IPS-18c (cell line): Measurements from ENCODE around the gene GSTT4.
"Not testable (repeated sequence)": the region's sequence is repeated elsewhere in the genome, so short reads cannot be mapped to it uniquely, and the experiment has no call there.

Experiments used
- H3K4me3 ChIP-seq: 2 replicates; pipeline ENCODE4 v1.7.0; 2013; ENCODE audit warnings: low read depth, mild to moderate bottlenecking, low read length, moderate library complexity; ENCODE audit not compliant: insufficient read depth
- H3K9me3 ChIP-seq: one replicate; pipeline ENCODE4 v1.6.1; 2013; ENCODE audit warnings: mild to moderate bottlenecking, low read length, moderate library complexity; ENCODE audit not compliant: control insufficient read depth, insufficient read depth

The GSTT4 gene

DNA sequence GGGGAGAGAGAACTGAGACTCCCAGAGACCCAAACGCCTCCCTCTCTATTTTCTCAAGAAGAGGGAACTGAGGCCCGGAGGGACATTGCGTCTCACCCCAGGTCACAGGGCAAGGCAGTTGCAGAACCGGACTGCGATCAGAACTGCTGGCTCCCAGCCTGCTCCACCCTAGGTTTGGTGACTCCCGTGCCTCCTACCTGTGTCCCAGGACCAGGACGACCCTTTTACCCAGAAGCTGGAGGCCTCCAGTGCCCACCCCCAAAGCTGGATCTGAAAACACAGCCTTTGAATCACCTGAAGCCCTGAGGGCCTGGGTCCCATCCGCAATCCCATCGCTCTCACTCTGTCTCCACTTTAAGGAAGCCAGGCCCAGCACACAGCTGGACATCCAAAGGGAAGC lies 1.4 kb downstream of the GSTT4 start:
- no peak overlapping the region for H3K4me3 ChIP-seq
- no peaks in the 10 kb centered on the region for H3K9me3 ChIP-seq

DNA sequence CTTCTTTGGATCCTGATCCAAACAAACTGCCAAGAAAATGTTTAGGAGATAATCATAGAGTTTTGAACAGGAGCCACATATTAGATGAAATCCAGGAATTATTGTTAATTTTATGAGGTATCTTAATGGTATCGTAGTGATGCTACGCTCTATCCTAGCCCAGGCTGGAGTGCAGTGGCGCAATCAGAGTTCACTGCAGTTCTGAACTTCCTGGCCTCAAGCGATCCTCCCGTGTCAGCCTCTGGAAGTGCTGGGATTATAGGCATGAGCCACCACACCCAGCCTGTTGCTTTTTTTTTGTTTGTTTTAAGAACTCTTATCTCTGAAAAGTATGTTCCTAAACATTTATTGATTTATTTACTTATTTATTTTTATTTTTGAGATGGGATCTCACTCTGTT lies 2.4 kb downstream of the GSTT4 start:
- no peak overlapping the region for H3K4me3 ChIP-seq
- H3K9me3 ChIP-seq: no peaks in the 10 kb centered on the region

DNA sequence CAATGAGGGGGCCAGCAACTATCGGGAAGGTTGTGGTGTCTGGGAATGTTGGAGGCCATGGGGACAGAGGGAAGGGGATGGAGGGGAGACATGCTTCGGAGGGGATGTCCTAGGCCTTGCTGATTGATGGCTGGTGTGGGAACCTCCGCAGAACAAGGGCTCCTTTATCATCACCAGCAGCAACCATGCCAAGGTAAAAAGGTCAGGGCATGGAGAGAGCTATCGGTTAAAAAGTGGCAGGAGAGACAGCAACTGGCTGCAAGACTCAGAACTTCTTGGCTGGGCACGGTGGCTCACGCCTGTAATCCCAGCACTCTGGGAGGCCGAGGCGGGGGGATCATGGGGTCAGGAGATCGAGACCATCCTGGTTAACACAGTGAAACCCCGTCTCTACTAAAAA lies 3.0 kb downstream of the GSTT4 start:
- no peaks in the 10 kb centered on the region for H3K9me3 ChIP-seq
- H3K4me3 ChIP-seq: no peak overlapping the region

DNA sequence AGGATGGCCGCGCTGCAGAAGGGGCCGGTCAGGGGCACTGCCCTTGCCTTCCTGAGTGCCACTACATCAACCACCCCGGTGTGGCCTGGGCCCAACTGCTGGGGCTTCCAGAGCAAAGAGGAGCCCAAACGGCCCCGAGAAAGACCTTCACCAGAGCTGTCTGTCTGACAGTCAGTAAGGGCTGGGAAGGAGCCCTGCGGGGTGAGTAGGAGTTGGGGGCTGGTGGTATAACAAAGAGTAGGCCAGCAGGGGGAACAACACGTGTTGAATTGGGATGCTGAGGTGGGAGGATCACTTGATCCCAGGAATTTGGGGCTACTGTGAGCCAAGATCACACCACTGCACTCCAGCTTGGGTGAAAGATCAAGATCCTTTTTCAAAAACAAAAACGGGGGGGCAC lies 3.9 kb downstream of the GSTT4 start:
- Histone ChIP-seq H3K9me3 (no peaks in the 10 kb centered on the region), H3K4me3 (no peak overlapping the region)

DNA sequence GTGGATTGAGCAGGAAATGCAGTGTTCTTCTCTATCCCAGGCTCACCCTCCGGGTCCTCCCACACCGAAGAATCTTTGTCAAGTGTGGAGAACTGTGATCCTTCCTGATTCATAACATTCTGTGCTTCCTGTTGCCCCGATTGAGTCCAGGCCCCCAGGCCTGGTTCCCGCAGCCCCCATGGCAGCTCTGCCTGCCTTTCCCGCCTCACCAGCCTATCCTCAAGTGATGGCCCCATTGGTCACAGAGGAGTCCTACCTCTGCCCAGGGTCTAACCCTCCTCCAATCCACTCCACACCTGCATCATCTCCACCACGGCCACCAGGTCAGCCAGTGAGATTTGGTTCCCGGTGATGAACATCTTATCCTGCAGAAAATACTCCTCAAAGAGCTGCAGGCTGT lies 5.5 kb downstream of the GSTT4 start:
- not testable (repeated sequence) for H3K9me3 ChIP-seq, H3K4me3 ChIP-seq

DNA sequence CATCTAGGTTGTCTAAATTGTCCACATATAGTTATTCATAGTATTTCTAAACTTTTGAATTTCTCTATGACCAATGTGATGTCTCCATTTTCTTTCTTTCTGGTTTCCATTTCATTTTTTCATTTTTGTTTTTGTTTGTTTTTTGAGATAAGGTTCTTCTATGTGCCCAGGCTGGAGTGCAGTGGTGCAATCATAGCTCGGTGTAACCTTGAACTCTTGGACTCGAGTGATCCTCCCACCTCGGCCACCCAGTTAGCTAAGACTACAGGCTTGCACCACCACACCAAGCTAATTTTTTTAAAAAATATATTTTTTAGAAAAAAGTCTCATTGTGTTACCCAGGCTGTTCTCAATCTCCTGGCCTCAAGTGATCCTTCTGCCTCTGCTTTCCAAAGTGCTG lies 8.2 kb downstream of the GSTT4 start:
- Histone ChIP-seq H3K4me3 (no peak overlapping the region), H3K9me3 (no peaks in the 10 kb centered on the region)

DNA sequence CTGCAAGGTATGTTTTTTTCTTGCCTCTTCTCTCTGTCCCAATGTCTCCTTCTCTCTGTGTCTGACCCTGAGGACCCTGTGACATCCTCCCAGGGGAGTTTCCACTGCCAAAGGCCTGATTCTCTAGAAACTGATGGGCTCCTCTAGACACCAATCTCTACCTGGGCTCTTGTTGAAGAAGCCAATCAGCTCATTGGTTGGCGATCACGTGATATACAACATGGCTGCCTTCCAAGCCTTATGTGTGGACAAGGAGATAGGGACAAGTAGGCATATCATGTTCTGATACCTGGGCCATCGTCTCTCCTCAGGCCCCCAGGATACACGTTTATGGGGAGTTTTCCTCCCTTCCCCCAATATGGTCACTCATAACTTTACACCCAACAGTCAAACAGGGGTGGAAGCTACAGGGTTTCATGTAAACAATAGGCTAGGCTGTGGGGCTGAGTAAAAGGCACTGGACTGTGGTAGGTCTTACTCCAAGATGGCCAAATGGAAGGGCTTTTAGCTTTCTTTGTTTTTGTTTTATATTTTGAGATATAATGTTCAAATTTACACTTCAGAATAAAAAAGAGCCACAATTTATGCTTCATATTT lies 11.6 kb downstream of the GSTT4 start:
- H3K9me3 ChIP-seq, H3K4me3 ChIP-seq: not testable (repeated sequence)

DNA sequence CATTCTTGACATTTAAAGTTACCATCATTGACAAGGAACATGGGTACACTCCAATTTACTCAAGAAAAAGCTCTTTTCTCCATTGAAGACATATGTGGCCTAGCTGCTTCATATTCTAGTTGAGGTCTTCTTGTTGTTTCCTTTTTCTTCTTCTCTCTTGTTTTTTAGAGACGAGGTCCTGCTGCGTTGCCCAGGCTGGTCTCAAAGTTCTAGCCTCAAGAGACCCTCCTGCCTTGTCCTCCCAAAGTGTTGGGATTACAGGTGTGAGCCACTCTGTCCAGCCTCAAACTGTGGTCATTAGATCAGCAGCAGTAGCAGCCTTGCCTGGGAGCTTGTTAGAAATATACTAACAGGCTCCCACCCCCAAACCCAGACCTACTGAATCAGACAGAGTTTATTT lies 12.2 kb downstream of the GSTT4 start:
- H3K4me3 ChIP-seq, H3K9me3 ChIP-seq: not testable (repeated sequence)

DNA sequence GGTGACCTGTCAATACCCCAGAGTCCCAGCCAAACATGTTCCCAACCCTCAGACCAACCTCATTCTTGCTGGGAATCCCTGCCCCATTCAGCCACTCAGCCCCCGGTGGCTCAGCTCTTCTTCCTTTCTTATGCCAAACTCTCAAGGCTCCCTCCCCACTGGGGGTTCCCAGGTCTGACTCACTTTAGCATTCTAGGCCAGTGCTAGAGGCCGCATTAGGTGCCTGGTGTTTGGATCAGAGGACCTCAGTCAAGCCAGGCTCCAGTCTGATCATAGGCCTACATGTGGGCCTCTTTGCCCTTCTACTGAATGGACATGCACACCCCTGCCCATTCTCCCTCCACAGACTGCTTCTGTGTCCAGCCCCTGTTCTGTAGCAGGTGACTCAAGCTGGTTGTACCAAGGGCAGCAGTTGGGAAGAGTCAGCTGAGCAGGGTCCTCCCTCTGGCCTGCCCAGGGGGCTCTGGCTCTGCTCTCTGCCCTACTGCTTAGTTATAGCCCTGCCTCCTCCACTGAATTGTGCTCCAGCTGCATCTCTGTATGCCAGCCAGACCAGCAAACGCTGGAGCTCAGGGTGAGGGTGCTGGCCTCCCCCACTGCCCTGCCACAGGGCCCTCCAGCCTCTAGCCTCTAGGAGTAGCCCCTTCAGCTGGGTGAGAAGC lies 15.5 kb downstream of the GSTT4 start:
- not testable (repeated sequence) for H3K4me3 ChIP-seq, H3K9me3 ChIP-seq

DNA sequence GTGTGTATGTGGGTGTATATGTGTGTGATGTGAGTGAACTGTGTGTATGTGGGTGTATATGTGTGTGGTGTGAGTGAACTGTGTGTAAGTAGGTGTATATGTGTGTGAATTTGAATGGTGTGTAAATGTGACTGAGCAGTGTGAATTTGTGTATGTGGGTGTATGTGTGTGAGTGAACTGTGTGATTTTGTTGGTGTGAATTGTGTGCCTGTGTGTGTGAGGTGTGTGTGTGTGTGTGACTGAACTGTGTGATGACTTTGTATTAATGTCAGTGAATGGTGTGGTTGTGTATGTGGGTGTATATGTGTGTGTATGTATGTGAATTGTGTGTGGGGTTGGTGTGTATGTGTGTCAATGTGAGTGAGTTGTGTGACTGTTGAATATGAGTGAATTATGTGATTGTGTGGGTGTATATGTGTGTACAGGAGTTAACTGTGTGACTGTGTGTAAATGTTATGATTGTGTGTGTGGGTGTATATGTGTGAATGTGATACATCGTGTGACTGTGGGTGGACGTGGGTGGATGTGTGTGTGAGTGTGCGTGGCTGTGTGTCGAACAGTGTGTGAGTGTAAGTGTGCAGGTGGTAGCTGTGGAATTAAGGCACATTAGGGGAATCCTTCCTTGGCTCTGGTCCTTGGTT lies 18.6 kb downstream of the GSTT4 start:
- H3K9me3 ChIP-seq, H3K4me3 ChIP-seq: not testable (repeated sequence)

DNA sequence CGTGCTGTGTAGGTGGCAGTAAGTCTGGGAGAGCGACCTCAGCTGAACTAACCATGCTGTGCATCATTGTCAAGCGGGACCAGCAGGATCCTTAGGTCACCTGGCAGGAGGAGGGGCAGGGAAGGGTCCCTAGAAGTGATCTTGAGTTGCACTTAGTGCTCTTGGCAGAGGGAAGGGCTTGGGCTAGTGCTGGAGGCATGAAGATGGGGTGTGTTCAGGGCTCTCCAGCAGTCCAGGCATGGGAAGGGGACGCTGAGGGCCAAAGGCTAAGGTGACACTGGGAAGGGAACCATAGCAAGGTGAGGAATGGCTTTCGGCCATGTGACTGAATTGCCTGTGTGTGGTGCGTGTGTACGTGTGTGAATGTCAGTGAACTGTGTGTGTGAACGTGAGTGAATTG lies 19.2 kb downstream of the GSTT4 start:
- H3K9me3 ChIP-seq, H3K4me3 ChIP-seq: not testable (repeated sequence)

DNA sequence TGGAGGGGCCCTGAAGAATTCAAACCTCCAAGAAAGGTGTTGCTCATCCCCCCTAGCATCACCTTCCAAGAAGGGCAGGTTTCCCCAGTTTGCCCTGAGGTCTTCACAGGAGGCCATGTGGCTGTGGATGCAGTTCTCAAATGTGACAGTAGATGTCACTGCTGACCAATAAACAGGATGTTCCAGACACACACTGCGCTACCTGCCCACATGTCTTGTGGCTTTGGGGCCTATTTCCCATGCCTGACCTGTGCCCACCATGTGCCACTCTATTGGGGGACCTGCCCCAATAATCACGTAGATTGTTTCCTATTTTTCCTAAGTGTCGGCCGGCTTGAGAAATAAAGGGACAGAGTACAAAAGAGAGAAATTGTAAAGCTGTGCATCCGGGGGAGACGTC lies 20.8 kb downstream of the GSTT4 start:
- Histone ChIP-seq H3K4me3 (no peak overlapping the region), H3K9me3 (no peaks in the 10 kb centered on the region)

DNA sequence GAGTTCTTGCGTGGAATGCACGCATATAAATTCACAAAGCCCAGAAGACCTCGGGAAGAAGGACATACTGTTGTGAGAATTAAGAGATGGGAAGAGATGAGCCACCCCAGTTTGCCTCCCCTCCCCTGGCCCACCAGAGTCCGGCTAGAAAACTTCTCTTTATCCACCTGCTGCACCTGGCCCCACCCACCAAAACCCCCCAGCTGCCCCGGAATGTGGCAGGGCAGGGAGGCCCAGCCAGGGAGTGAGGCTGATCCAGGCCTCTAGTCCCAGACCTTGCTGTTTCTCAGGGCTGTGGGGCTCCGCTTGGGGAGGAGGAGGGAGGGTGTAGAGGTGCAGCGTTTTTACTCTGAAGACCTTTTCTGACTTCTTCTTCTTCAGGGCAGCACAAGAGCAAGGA lies 24.7 kb downstream of the GSTT4 start:
- not testable (repeated sequence) for H3K4me3 ChIP-seq, H3K9me3 ChIP-seq

DNA sequence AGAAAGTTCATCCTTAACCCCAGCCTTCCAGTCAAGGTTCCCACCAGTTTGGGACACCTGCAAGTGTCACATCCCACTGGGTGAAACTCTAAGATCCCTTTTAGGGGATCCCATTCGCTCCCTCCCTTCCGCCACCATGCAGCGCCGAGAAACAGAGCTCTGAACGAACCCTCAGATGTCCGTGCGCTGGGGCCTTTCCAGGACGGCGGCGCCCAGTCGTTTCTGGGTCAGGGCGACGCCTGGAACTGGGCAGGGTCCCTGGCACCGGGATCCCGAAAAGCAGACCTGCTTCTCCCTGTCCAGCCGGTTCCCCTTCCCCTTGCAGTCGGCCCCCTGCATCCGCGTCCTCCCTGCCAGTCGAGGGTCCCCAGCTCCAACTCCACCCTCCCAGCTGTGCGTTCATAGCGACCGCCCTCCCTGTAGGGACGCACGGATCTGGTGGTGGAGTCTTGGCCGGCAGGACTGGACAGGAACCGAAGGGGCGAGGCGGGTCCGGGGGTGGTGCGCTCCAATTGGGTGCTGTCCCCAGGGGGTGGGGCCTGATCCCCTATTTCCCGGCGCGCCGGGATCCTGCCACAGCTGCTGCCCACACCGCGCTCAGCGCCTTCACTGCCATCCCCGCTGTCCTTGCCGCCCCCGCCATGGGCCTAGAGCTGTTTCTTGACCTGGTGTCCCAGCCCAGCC lies 25.6 kb downstream of the GSTT4 start, which contains the start of gene GSTT2:
Gene GSTT2, plus strand, starts transcription at position 578 of the 684 bp plus-strand sequence.
- H3K4me3 ChIP-seq, H3K9me3 ChIP-seq: not testable (repeated sequence)

DNA sequence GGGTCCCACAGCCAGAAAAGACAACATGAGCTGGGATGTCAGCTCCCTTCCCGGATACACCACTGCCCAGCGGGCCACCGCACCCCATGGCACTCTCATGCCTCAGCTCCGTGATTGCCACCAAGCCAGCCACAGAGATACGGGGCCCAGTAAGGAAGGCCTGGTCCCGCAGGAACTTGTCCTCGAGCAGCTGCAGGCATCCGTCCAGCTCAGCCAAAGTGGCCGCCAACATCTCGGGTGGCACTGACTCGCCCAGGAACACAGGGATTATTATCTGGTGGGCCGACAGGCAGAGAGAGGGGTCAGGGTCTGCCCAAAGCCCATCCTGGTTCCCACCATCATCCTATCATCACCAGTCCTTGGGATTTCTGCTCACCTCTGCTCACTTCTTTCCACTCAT lies 27.9 kb downstream of the GSTT4 start:
- not testable (repeated sequence) for H3K9me3 ChIP-seq, H3K4me3 ChIP-seq

DNA sequence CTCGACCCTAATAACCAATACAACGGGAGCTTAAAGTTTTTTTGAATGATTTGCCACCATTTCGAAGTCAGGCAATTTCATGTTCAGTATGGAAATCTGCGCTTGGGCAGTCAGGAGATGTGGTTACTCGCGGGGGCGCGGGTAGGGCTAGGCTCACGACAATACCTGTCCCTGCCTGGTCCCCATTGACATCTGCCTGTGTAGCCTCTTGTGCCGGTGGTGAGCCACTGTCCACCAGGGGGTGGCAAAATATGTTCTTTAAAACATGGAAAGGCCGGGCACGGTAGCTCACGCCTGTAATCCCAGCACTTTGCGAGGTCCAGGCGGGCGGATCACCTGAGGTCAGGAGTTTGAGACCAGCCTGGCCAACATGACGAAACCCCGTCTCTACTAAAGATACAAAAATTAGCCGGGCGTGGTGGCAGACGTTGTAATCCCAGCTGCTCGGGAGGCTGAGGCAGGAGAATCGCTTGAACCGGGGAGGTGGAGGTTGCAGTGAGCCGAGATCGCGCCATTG lies 30.4 kb downstream of the GSTT4 start:
- not testable (repeated sequence) for H3K4me3 ChIP-seq, H3K9me3 ChIP-seq

DNA sequence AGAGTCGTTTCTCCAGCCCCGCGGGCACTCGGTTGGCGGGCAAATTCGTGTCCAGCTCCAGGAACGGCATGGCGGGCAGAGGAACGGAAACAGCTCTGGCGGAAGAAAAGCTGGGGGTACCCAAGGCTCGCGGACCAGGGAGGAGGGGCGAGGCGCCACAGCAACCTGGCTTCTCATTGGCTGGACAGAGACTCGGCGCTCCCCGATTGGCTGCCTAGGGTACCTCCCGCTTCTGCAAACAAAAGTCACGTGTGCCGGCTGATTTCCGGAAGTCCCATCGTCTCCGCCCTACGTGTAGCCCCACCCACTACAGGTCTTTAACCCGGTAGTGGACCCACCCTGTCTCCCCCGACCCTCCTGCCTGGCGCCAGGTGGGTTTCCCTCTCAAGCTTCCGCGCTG lies 30.9 kb downstream of the GSTT4 start, which contains the start of gene DDT:
Gene DDT, minus strand, starts transcription at position 97 of the 400 bp plus-strand sequence. Its CDS starts 27 bp downstream, at position 70.
- H3K9me3 ChIP-seq, H3K4me3 ChIP-seq: not testable (repeated sequence)

DNA sequence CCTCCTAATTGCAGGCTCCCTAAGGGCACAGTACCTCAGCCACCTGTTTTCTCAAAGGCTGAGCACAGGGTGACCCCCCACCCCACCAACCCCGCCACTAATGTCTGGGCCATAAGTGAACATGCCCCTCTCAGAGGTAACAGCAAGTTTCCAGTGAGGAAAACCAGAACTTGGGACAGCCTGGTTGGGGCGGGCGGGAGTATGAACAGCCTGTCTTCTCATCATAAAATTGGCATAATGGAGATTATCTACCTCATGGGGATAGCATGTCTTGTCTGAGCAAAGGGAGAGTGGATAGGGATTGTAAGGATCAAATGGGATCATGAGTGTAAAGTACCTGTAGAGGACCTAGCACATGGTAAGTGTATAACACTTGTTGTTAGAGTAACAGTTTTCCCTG lies 33.3 kb downstream of the GSTT4 start:
- not testable (repeated sequence) for H3K4me3 ChIP-seq, H3K9me3 ChIP-seq
